Osteoblast (primary cell): ENCODE data around the gene SERPINF2. TPM values are rescaled to one million over a fixed set of nuclear protein-coding genes. Genes with fewer than 3 reads are reported as not detected.

Source experiments
- DNase-seq: peaks from one replicate; pipeline ENCODE4 v3.0.0; 2011; ENCODE audit warnings: low spot score, mixed read lengths; ENCODE audit not compliant: insufficient read length; ENCODE audit errors: missing footprints
- H2AFZ ChIP-seq: 2 replicates; pipeline ENCODE4 v1.6.0; 2011; ENCODE audit warnings: mild to moderate bottlenecking, low read length
- H3K27ac ChIP-seq: 2 replicates; pipeline ENCODE4 v1.5.1; 2011; ENCODE audit warnings: mild to moderate bottlenecking, low read depth, low read length, moderate library complexity
- H3K27me3 ChIP-seq: 2 replicates; pipeline ENCODE4 v1.6.0; 2012; ENCODE audit warnings: mild to moderate bottlenecking, control low read depth, inconsistent platforms, low read length, moderate library complexity; ENCODE audit not compliant: insufficient read depth
- H3K36me3 ChIP-seq: 2 replicates; pipeline ENCODE4 v1.5.1; 2011; ENCODE audit warnings: mild to moderate bottlenecking, low read length, control low read depth, moderate library complexity; ENCODE audit not compliant: insufficient read depth
- H3K4me1 ChIP-seq: 2 replicates; pipeline ENCODE4 v1.5.1; 2011; ENCODE audit warnings: mild to moderate bottlenecking, low read length, control low read depth, moderate library complexity; ENCODE audit not compliant: insufficient read depth
- H3K4me2 ChIP-seq: 2 replicates; pipeline ENCODE4 v1.6.0; 2011; ENCODE audit warnings: mild to moderate bottlenecking, low read length; ENCODE audit not compliant: insufficient read depth
- H3K4me3 ChIP-seq: fragments of 200-600 bp; sonication (generic); 3 replicates; pipeline ENCODE4 v1.5.1; 2012; ENCODE audit warnings: mild to moderate bottlenecking, low read length, inconsistent platforms; ENCODE audit not compliant: insufficient read depth
- H3K79me2 ChIP-seq: 2 replicates; pipeline ENCODE4 v1.6.0; 2012; ENCODE audit warnings: mild to moderate bottlenecking, low read length, control low read depth, inconsistent platforms; ENCODE audit not compliant: insufficient read depth
- H3K9me3 ChIP-seq: 2 replicates; pipeline ENCODE4 v1.5.1; 2011; ENCODE audit warnings: low read depth, low read length, control low read depth
- H4K20me1 ChIP-seq: 2 replicates; pipeline ENCODE4 v1.6.0; 2012; ENCODE audit warnings: mild to moderate bottlenecking, low read length, control low read depth; ENCODE audit not compliant: insufficient read depth
- CTCF ChIP-seq: IDR thresholded peaks from 2 replicates; pipeline ENCODE4 v1.5.1; 2011; ENCODE audit warnings: mild to moderate bottlenecking, low read depth, low read length, moderate library complexity; ENCODE audit errors: extremely low read depth
- total RNA-seq: library from RNA; depleted of rRNA; stranded (reverse); fragments of >200 nt; gene quantifications from 2 replicates; pipeline ENCODE4 v1.2.3, GENCODE V29; 2012

SERPINF2 gene
- total RNA-seq, 1 donor, result under 0.01 TPM

DNA sequence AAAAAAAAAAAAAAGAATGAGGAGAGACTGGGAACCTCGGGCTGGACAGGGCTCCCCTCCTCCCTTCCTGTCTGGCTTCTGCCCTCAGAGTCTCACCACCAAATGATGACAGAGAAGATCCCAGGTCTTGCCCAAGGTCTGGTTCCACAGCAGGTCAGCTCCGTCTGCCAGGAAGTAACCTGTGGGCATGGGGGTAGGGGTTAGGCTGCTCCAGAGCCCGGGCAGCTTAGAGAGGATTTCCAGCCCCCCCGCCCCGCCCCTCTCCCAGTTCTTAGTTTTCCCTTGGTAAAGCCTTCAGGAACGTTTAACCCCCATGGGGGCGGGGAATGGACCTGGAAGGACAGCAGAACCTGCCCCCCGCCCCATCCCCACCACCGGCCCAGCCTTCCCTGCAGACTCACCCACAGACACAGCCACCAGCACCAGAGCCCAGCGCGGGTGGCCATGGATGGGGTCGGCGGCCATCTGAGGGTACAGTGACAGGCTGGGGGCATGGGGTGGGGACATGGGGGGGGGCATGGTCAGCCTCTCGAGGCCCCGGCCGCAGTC lies 33.2 kb upstream of the SERPINF2 start:
- peaks cover 30% of the 10 kb centered on the region for H3K36me3 ChIP-seq
- peak; percentile 91 for DNase-seq

GRCh38 chr17:1709971-1710806 lies 32.5 kb upstream of the SERPINF2 start, which contains the start of gene TLCD2:
TLCD2 (minus strand) TSS chr17:1710377; CDS start chr17:1710242, 135 bp downstream.
- H2AFZ ChIP-seq, result no peak within 1 kb of the TSS
- H4K20me1 ChIP-seq, result peaks cover 49% of the 10 kb centered on the region
- H3K27me3 ChIP-seq, result no peaks in the 10 kb centered on the region
- H3K79me2 ChIP-seq, result peaks cover 34% of the 10 kb centered on the region
- H3K4me1 ChIP-seq, result peaks cover 40% of the 10 kb centered on the region
- peaks cover 30% of the 10 kb centered on the region for H3K36me3 ChIP-seq
- peak within 1 kb of the TSS; percentile 98 for H3K4me2 ChIP-seq
- no peak for TF ChIP-seq CTCF
- no peak within 1 kb of the TSS for H3K27ac ChIP-seq
- H3K9me3 ChIP-seq, result no peaks in the 10 kb centered on the region
- DNase-seq, result peak; percentile 97
- H3K4me3 ChIP-seq, result peak within 1 kb of the TSS; percentile 73

More for the DNA sequence above, 33.2 kb upstream of the SERPINF2 start:
- Histone ChIP-seq H4K20me1 (peaks cover 44% of the 10 kb centered on the region), H3K4me1 (peaks cover 40% of the 10 kb centered on the region), H3K4me2 (no peak overlapping the region), H3K27ac (no peak overlapping the region), H3K4me3 (peak overlapping the region; percentile 73), H3K79me2 (peaks cover 30% of the 10 kb centered on the region), H3K9me3 (no peaks in the 10 kb centered on the region), H3K27me3 (no peaks in the 10 kb centered on the region), H2AFZ (no peak overlapping the region)
- TF ChIP-seq CTCF, result no peak

- no peak overlapping the region for H3K27ac ChIP-seq
These were observed 31.7 kb upstream of the SERPINF2 start for GRCh38 chr17:1710807-1711553.

More at GRCh38 chr17:1710807-1711553, 31.7 kb upstream of the SERPINF2 start:
- Histone ChIP-seq H4K20me1 (peaks cover 51% of the 10 kb centered on the region), H3K27me3 (no peaks in the 10 kb centered on the region), H3K4me3 (peak overlapping the region; percentile 73), H3K9me3 (no peaks in the 10 kb centered on the region), H3K79me2 (peaks cover 42% of the 10 kb centered on the region), H3K36me3 (peaks cover 30% of the 10 kb centered on the region), H2AFZ (no peak overlapping the region), H3K4me2 (peak overlapping the region; percentile 98), H3K4me1 (peaks cover 40% of the 10 kb centered on the region)
- no peak for TF ChIP-seq CTCF
- DNase-seq, result peak; percentile 73
